Right cardiac atrium (tissue), 5 donors: Measurements from ENCODE around the gene BICDL1. TPM values are rescaled to one million over a fixed set of nuclear protein-coding genes. Genes with fewer than 3 reads are reported as not detected.
"Not testable (repeated sequence)": the region's sequence is repeated elsewhere in the genome, so short reads cannot be mapped to it uniquely, and the experiment has no call there.

Experiments
- ATAC-seq, 2 donors: fragments of 200-7000 bp; cut with Tn5 transposase; one replicate each; pipeline versions ENCODE4 v1.8.0 to v1.9.1; 2020; ENCODE audit warnings: moderate library complexity in 2 of 2, mild to moderate bottlenecking in 1 of 2
- DNase-seq, 3 donors: peaks; one replicate each; pipeline ENCODE4 v3.0.0-alpha.2; 2020
- H3K27ac ChIP-seq: one replicate; pipeline ENCODE4 v1.5.1; 2013; ENCODE audit warnings: mild to moderate bottlenecking, low read length, control low read depth, moderate library complexity
- H3K27me3 ChIP-seq: one replicate; pipeline ENCODE4 v1.6.1; 2013; ENCODE audit not compliant: control insufficient read depth, insufficient read depth
- H3K4me1 ChIP-seq: one replicate; pipeline ENCODE4 v1.6.1; 2013; ENCODE audit warnings: low read length; ENCODE audit not compliant: control insufficient read depth, insufficient read depth
- H3K4me3 ChIP-seq: one replicate; pipeline ENCODE4 v1.5.1; 2013; ENCODE audit warnings: low read length, control low read depth
- H3K9me3 ChIP-seq: one replicate; pipeline ENCODE4 v1.6.1; 2013; ENCODE audit warnings: low read length; ENCODE audit not compliant: control insufficient read depth
- WGBS: extraction: QIAGEN DNeasy Blood & Tissue Kit; methylation state at CpG from one replicate; pipeline ENCODE4 v1.1.7; 2013; 5-methylcytosine and 5-hydroxymethylcytosine counted together
- intact Hi-C, 4 donors: fragments of 100-400 bp; cut with DNase I; formaldehyde crosslinking; loops; one replicate each; pipeline versions ENCODE4 v1.11.0 to v1.14.0; 2022 to 2023
- polyA plus RNA-seq: library from polyadenylated mRNA; stranded (reverse); fragments of 200-250 nt; gene quantifications from one replicate; pipeline ENCODE4 v1.2.3, GENCODE V29; 2013
- total RNA-seq, 4 donors: library from RNA; stranded (reverse); fragmentation: NEBNext Ultra II Directional; extraction: Animal tissue kit (Norgen Biotek cat#: 25700); gene quantifications; one replicate each; pipeline ENCODE4 v1.2.1, GENCODE V29; 2021
- donor health status: healthy with polysubstance abuse.
- donor health status: DM: no; HTN: yes; CAD: no.
- donor health status: DM: no; HTN: no; CAD: no.
- donor health status: DM: no; HTN: yes; CAD: no; lungs with severe emphysema.
- donor health status: DM: yes; HTN: yes; CAD: no.

Gene BICDL1
- total and polyA plus RNA-seq, 5 donors = 0.11 to 2.1 (median 0.95) TPM

DNA sequence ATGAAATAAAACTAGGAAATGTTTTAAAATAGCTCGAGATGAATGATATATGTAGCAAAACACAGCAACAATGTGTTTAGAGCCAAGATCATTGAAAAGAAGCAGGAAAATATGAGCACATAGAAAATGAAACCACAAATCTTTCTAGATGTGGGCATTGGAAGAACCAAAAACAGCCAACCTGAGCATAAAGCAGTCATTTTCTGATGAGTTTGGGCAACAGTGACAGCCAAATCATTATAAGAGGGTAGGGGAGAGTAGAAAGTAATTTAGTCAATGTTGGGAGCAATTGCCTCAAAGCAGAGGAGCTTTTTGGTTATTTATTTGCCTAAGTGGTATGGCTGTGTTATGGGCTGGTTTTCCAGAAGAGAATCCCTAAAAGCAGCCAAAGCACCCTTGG lies 8.8 kb upstream of the BICDL1 start:
- ATAC-seq = no peak
- Histone ChIP-seq H3K4me1 (no peaks in the 10 kb centered on the region), H3K4me3 (no peak overlapping the region), H3K27me3 (no peaks in the 10 kb centered on the region), H3K27ac (no peak overlapping the region), H3K9me3 (no peaks in the 10 kb centered on the region)
- DNase-seq = no peak
- 46% methylated on average over 1 of the region's 1 CpG for WGBS
- intact Hi-C loops = no loop called here

DNA sequence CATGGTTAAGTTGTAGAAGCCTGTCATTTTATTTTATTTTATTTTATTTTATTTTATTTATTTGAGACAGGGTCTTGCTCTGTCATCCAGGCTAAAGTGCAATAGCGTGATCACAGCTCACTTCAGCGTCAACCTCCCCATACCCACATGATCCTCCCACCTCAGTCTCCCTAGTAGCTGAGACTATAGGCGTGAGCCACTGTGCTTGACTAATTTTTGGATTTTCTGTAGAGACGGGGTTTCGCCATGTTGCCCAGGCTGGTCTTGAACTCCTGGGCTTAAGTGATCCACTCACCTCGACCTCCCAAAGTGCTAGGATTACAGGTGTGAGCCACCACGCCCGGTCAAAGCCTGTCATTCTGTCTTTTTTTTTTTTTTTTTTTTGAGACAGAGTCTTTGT lies 8.3 kb upstream of the BICDL1 start:
- H3K4me3 ChIP-seq, H3K27me3 ChIP-seq, intact Hi-C loops, DNase-seq, H3K4me1 ChIP-seq, H3K9me3 ChIP-seq, ATAC-seq, H3K27ac ChIP-seq: not testable (repeated sequence)
- WGBS = 84% methylated on average over 8 of the region's 8 CpGs

DNA sequence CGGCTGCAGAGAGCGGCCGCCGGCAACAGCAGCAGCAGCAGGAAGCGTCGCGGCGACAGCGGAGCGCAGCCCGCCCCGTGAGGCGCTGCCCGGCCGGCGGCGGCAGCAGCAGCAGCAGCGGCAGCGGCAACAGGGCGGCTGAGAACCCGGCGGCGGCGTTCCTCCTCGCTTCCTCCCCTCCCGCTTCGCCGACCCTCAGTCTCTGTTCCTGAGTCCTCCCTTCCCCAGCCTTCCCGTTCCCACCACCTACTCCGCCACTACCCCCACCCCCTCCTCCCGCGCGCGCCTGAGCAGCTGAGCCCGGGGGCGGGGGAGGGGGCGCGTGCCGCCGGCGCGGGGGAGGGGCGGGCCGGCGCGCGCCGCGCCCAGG lies 310 bp downstream of the BICDL1 start:
- Histone ChIP-seq H3K4me3 (peak overlapping the region; percentile 88), H3K9me3 (no peaks in the 10 kb centered on the region), H3K4me1 (no peaks in the 10 kb centered on the region), H3K27me3 (peaks cover 3% of the 10 kb centered on the region), H3K27ac (no peak overlapping the region)
- WGBS = 1% methylated on average over 47 of the region's 49 CpGs
- DNase-seq (peak in 1 of 3 donors; percentile 14), ATAC-seq (peak; percentile 18 to 37)
- intact Hi-C loops = no loop called here

DNA sequence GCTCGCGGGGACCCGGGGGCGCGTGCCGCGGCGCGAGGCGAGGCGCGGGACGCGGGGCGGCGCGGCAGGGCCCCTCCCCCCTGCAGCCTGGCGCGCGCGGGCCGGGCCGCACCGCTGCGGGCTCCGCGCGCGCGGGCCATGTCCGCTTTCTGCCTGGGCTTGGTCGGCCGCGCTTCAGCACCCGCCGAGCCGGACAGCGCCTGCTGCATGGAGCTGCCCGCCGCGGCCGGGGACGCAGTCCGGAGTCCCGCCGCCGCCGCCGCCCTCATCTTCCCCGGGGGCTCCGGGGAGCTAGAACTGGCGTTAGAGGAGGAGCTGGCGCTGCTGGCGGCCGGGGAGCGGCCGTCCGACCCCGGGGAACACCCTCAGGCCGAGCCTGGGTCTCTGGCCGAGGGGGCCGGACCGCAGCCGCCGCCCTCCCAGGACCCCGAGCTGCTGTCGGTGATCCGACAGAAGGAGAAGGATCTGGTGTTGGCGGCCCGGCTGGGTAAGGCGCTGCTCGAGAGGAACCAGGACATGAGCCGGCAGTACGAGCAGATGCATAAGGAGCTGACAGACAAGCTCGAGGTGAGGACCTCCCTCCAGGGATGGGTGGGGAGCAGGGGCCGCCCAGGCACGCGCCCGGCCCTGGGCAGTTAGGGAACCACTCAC lies 820 bp downstream of the BICDL1 start:
- Histone ChIP-seq H3K27me3 (peaks cover 3% of the 10 kb centered on the region), H3K27ac (no peak overlapping the region), H3K9me3 (no peaks in the 10 kb centered on the region), H3K4me1 (no peaks in the 10 kb centered on the region), H3K4me3 (peak overlapping the region; percentile 88)
- WGBS = 1% methylated on average over 79 of the region's 79 CpGs
- ATAC-seq (peak; percentile 90 to 95), DNase-seq (peak; percentile 88 to 96 (median 94))
- intact Hi-C loops = no loop called here

DNA sequence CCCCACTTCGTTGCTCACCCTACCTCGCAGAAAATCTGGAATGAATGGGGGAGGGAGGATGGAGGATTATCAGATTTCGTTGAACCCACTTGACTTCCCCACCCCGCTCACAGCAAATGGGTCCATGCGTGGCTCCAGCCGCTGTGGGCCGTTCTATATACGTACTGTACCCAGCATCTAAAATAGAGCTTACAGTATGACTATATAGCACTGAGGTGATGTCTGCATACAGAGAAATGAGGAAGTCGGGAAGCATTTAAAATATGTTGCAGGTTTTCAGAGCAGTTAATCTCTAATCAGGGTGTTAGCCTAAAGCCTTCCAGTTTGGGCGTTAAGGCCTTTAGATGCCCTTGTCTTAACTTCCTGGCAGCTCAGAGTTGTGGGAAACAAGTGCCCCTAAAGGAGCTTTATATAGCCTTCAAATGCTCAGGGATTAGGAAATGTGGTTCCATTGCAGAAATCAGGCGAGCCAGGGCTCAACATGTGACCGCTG lies 1.4 kb downstream of the BICDL1 start:
- DNase-seq (no peak), ATAC-seq (no peak)
- Histone ChIP-seq H3K4me3 (no peak overlapping the region), H3K27ac (no peak overlapping the region), H3K4me1 (no peaks in the 10 kb centered on the region), H3K9me3 (no peaks in the 10 kb centered on the region), H3K27me3 (peaks cover 3% of the 10 kb centered on the region)
- 30% methylated on average over 12 of the region's 12 CpGs for WGBS
- intact Hi-C loops = no loop called here

DNA sequence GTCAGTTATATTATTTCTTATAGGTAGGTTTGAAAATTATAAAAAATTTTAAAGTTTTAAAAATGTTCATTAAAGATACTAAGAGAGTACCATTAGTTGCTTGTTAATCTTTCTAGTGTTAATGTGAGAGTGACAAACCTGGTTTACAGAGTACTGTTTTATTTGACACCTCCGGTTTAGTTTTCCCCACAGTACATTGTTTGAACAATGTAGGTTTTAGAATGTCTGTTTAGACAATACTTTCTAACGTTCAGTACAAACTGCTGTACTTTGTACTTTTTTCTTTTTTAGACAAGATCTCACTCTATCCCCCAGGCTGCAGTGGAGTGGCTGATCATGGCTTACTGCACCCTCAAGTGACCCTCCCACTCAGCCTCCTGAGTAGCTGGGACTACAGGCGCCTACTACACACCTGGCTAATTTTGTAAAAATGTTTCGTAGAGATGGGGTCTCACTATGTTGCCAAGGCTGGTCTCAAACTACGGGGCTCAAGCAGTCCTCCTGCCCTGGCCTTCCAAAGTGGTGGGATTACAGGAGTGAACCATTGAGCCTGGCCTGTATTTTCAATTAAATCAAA lies 3.2 kb downstream of the BICDL1 start:
- Histone ChIP-seq H3K27me3 (peaks cover 3% of the 10 kb centered on the region), H3K4me1 (no peaks in the 10 kb centered on the region), H3K27ac (no peak overlapping the region), H3K9me3 (no peaks in the 10 kb centered on the region), H3K4me3 (no peak overlapping the region)
- DNase-seq (no peak), ATAC-seq (no peak)
- intact Hi-C loops = no loop called here
- WGBS = 84% methylated on average over 5 of the region's 5 CpGs

DNA sequence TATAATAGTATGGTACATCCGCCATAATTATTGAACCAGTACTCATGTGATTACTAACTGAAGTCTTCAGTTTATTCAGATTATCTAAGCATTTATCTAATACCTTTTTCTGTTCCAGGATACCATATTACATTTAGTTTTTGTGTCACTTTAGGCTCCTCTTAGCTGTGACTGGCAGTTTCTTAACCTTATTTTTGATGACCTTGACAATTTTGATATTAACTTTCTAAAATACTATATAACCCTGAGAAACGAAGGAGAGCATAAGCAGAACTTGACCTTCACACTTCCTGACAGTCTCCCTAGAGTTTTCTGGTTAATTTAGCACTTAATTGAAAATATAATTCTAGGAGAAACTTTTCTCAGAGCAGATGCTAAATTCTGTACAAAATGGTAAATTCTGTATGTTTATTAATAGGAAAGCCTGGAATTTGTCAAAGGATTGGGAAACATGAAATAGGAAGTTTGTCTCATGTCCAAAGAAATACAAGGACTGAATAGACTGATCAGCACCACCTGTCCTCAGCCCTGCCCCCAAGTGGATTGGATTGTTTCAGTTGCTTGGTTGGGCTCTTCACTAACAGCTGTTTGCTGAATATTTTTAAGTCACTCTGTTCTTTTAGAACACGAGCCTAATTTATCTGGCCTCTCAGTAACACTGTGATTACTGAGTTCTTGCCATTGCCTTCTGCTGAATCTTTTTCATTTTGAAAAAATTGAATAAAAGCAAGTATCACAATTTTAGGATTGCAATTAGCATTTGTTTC lies 6.0 kb downstream of the BICDL1 start:
- H3K4me3 ChIP-seq = no peak overlapping the region
- intact Hi-C loops = no loop called here
- ATAC-seq (no peak), DNase-seq (no peak)
- WGBS = 51% methylated on average over 3 of the region's 3 CpGs
- H3K27me3 ChIP-seq = peaks cover 3% of the 10 kb centered on the region
- no peaks in the 10 kb centered on the region for H3K9me3 ChIP-seq
- no peak overlapping the region for H3K27ac ChIP-seq
- H3K4me1 ChIP-seq = no peaks in the 10 kb centered on the region

DNA sequence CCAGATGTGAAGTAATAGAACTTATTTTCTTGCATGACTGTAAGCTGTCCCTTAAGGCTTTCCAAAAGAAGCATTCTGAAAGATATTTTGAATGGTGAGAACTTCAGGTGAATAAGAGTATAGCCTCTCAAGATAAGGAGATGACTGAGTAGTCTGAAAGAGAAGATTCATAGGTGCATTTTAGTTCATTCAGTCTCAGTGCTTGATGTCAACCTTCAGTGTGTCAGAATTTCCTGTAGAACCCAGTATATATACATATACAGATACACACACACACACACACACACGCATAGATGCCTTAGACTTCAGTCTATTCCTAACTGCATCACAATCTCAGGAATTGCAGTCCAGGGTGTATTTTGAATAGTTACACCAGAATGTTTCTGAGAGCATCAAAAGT lies 7.4 kb downstream of the BICDL1 start:
- no peaks in the 10 kb centered on the region for H3K4me1 ChIP-seq
- DNase-seq (no peak), ATAC-seq (no peak)
- intact Hi-C loops = no loop called here
- H3K9me3 ChIP-seq = no peaks in the 10 kb centered on the region
- H3K27ac ChIP-seq = no peak overlapping the region
- WGBS = 98% methylated on average over 1 of the region's 1 CpG
- no peaks in the 10 kb centered on the region for H3K27me3 ChIP-seq
- no peak overlapping the region for H3K4me3 ChIP-seq

DNA sequence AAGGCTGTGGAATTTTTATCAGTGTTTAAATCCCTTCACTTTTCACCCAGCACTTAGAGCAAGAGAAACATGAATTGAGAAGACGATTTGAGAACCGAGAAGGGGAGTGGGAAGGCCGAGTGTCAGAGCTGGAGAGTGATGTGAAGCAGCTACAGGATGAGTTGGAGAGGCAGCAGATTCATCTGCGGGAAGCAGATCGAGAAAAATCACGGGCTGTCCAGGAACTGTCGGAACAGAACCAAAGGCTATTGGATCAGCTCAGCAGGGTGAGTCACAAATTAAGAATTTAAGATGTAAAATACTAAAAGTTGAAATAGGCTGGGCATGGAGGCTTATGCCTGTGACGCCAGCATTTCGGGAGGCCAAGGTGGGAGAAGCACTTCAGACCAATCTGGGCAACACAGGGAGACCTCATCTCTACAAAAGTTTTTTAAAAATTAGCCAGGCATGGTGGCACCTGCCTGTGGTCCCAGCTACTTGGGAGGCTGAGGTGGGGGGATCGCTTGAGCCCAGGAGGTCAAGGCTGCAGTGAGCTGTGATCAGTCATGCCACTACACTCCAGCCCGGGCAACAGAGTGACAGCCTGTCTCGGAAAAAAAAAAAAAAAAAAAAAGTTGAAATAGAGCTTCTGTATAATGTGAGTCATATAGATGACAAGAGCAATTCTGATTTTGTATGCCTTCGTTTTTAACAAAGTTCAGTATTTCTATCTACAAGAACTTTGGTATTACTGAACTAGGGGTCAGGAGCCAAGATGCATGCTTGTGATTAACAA lies 9.6 kb downstream of the BICDL1 start:
- no peak for DNase-seq
- no peak for ATAC-seq

DNA sequence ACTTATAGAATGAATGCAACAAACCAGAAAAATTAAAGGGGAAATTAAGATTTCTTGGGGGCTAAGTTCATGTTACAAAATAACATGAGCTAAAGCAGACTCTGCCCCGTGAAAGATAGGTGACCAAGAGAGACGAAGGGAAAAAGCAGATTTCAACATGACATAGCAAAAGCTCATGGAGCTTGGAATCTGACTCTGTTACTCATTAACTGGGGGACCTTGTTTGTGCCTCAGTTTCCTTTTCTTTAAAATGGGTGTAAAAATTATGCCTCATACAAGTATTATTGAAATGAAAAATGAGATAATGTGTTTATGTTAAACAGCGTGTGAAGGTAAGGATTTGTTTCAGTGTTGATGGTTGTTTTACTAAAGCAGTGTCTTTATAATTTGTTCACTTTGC lies 11.5 kb downstream of the BICDL1 start:
- intact Hi-C loops = no loop called here
- Histone ChIP-seq H3K4me1 (no peaks in the 10 kb centered on the region), H3K9me3 (no peaks in the 10 kb centered on the region), H3K4me3 (no peak overlapping the region), H3K27me3 (no peaks in the 10 kb centered on the region), H3K27ac (no peak overlapping the region)
- DNase-seq (no peak), ATAC-seq (no peak)
- 84% methylated on average over 3 of the region's 3 CpGs for WGBS

More for the DNA sequence above, 9.6 kb downstream of the BICDL1 start:
- intact Hi-C loops = no loop called here
- H3K9me3 ChIP-seq = no peaks in the 10 kb centered on the region
- no peak overlapping the region for H3K4me3 ChIP-seq
- H3K4me1 ChIP-seq = no peaks in the 10 kb centered on the region
- no peak overlapping the region for H3K27ac ChIP-seq
- H3K27me3 ChIP-seq = no peaks in the 10 kb centered on the region
- 69% methylated on average over 13 of the region's 13 CpGs for WGBS
